KOPT-K1 (cell line): Measurements from ENCODE around the gene QPRT.
"Not testable (repeated sequence)": the region's sequence is repeated elsewhere in the genome, so short reads cannot be mapped to it uniquely, and the experiment has no call there.

Experiments used
- H3K27ac ChIP-seq: fragments of 200-600 bp; sonication (generic); 2 replicates; pipeline ENCODE4 v1.5.1; 2016; ENCODE audit warnings: antibody characterized with exemption, mild to moderate bottlenecking, low read depth, low read length; ENCODE audit not compliant: poor library complexity, severe bottlenecking
- H3K36me3 ChIP-seq: fragments of 200-600 bp; sonication (generic); 2 replicates; pipeline ENCODE4 v1.5.1; 2017; ENCODE audit warnings: antibody characterized with exemption, mild to moderate bottlenecking, low read length, moderate library complexity; ENCODE audit not compliant: insufficient read depth
- H3K9me3 ChIP-seq: fragments of 200-600 bp; sonication (generic); 2 replicates; pipeline ENCODE4 v1.5.1; 2017; ENCODE audit warnings: antibody characterized with exemption, low read length, mild to moderate bottlenecking; ENCODE audit not compliant: insufficient read depth, poor library complexity, severe bottlenecking

Gene QPRT

DNA sequence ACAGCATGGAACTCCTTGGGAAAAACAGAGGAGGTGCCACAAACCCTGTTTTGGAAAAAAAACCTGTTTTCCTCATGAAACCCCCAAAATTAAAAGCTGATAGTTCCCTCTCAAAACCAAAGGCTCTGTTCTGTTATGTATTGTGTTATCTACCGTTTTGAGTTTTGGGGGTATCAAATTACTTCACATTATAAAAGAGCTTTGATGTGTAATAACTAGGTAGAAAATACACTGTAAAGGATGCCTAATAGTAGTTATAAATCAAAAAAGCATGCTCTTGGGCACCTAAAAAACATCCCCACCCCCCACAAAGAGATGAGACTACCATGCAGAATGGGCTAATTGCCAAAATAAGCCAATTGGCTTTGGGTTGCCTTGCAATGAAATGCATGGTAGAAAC lies 36.0 kb downstream of the QPRT start:
- H3K36me3 ChIP-seq = no peaks in the 10 kb centered on the region
- H3K9me3 ChIP-seq = no peaks in the 10 kb centered on the region
- no peak overlapping the region for H3K27ac ChIP-seq

DNA sequence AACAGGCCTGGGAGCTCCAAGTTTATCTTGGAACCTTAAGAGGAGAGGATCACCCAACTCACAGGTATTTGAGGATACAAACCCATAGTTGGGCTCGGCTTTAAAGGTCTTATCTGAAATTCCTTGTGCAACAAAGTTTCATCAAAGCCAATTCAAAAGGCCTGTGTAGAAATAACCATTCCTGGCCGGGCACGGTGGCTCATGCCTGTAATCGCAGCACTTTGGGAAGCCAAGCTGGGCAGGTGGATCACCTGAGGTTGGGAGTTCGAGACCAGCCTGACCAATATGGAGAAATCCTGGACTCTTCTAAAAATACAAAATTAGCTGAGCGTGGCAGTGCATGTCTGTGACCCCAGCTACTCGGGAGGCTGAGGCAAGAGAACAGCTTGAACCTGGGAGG lies 38.1 kb downstream of the QPRT start:
- Histone ChIP-seq H3K36me3 (no peaks in the 10 kb centered on the region), H3K9me3 (no peaks in the 10 kb centered on the region), H3K27ac (no peak overlapping the region)

DNA sequence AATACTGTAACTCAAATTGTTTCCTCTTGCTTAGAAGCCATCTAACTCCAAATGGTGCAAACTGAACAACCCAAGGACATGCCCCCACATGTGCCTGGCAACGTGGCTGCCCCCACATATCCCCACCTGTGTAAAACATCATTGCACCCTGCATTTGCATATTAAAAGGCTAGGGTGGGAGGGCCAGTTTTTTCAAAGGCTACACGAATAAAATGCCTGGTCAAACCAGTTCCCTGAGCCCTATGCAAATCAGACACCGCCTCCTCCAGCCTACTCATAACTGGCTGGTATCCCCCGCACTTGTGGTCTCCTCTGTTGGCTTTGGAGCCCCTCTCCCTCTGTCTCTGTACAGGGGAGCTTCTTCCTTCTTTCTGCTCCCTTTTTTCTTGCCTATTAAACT lies 40.1 kb downstream of the QPRT start:
- H3K27ac ChIP-seq = no peak overlapping the region
- no peaks in the 10 kb centered on the region for H3K9me3 ChIP-seq
- H3K36me3 ChIP-seq = no peaks in the 10 kb centered on the region

DNA sequence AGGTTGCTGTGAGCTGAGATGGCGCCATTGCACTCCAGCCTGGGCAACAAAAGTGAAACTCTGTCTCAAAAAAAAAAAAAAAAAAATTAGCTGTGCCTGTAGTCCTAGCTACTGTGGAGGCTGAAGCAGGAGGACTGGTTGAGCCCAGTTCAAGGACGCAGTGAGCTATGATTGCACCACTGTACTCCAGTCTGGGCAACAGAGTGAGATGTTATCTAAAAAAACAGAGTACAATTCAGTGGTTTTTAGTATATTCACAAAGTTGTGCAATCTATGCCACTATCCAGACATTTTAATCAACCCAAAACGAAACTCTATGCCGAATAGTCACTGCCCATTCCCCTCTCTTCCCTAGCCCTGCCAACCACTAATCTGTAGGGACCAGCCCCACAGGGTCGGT lies 41.7 kb downstream of the QPRT start:
- no peak overlapping the region for H3K27ac ChIP-seq

DNA sequence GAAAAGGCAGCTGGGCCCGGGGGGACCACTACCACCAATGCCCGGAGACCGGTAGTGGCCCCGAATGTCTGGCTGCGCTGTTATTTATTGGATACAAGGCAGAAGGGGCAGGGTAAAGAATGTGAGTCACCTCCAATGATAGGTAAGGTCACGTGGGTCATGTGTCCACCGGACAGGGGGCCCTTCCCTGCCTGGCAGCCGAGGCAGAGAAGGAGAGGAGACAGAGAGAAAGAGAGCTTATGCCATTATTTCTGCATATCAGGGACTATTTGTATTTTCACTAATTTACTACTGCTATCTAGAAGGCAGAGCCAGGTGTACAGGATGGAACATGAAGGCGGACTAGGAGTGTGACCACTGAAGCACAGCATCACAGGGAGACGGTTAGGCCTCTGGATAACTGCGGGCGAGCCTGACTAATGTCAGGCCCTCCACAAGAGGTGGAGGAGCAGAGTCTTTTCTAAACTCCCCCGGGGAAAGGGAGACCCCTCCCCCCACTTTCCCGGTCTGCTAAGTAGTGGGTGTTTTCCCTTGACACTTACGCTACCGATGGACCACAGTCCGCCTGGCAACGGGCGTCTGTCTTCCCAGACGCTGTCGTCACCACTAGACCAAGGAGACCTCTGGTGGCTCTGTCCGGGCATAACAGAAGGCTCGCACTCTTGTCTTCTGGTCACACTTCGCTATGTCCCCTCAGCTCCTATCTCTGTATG lies 42.3 kb downstream of the QPRT start:
- H3K27ac ChIP-seq, H3K9me3 ChIP-seq, H3K36me3 ChIP-seq: not testable (repeated sequence)

More for the DNA sequence above, 41.7 kb downstream of the QPRT start:
- no peaks in the 10 kb centered on the region for H3K9me3 ChIP-seq
- no peaks in the 10 kb centered on the region for H3K36me3 ChIP-seq

DNA sequence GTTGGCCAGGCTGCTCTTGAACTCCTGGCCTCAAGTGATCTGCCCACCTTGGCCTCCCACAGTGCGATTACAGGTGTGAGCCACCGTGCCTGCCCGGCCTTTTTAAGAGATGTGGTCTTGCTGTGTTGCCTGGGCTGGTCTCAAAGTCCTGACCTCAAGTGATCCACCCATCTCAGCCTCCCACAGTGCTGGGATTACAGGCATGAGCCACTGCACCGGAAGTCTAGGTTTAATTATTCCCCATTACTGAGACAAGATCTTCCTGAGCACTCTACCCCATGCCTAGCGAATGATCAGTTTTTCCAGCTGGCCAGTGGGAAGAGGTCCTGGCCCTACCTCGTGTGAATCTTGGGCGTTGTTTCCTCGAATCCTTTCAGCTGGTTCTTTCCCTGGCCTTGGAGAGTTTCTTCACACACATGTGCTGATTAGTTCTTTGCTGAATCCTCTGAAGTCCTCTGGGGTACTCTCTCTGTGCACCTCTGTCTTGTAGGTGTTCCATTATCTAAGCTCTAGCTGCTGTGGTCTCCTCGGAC lies 47.9 kb downstream of the QPRT start:
- H3K36me3 ChIP-seq = no peaks in the 10 kb centered on the region
- H3K27ac ChIP-seq = peak overlapping the region; percentile 21
- H3K9me3 ChIP-seq = no peaks in the 10 kb centered on the region

DNA sequence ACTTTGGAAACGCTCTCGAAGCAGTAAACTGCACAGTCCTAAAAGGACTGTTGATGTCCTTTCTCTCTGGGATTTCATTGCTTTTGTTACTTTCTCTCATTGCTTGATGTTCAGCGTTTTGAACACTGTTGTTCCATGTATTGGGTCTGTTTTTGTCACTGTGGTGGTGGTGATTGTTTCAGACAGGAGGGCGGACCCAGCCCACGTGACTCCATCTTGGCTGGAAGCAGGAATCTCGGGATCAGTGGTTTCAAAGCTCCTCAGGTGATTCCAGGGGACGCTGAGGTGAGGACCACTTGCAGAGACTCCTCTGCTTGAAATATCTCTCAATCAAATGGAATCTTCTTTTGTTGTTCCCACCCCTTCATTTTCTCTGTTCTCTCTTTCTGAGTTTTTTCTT lies 48.5 kb downstream of the QPRT start:
- no peaks in the 10 kb centered on the region for H3K36me3 ChIP-seq

DNA sequence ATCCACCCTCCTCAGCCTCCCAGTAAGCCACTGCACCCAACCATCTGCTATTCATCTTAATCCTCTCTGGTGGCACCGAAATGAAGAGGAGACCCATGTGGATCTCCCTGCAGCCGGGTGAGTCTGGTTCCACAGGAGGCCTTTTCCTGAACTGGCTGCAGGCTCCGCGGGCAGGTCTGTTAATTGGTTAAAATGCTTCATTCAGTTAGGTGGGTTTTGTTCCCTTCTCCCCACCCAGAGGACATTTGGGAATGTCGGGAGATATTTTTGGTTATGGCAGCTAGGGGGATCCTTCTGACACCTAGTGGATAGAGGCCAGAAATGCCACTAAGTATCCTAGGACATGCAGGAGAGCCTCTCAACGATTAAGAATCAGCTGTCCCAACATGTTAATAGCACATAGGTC lies 50.1 kb downstream of the QPRT start:
- no peaks in the 10 kb centered on the region for H3K9me3 ChIP-seq
- H3K27ac ChIP-seq = no peak overlapping the region
- no peaks in the 10 kb centered on the region for H3K36me3 ChIP-seq

More for the DNA sequence above, 48.5 kb downstream of the QPRT start:
- Histone ChIP-seq H3K9me3 (no peaks in the 10 kb centered on the region), H3K27ac (peak overlapping the region; percentile 21)

DNA sequence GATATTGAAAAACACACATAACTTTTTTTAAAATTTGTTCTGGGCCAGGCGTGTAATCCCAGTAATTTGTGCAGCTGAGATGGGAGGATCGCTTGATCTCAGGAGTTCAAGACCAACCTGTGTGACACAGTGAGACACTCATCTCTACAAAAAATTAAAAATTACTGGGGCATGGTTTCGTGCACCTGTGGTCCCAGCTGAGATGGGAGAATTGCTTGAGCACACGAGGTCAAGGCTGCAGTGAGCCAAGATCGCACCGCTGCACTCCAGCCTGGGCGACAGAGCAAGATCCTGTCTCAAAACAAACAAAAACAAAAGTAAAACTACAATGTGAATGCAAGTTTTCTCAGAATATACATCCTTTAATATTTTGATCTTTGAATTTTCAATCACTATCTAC lies 51.7 kb downstream of the QPRT start:
- H3K9me3 ChIP-seq = no peaks in the 10 kb centered on the region
- H3K36me3 ChIP-seq = no peaks in the 10 kb centered on the region
- peak overlapping the region; percentile 34 for H3K27ac ChIP-seq

DNA sequence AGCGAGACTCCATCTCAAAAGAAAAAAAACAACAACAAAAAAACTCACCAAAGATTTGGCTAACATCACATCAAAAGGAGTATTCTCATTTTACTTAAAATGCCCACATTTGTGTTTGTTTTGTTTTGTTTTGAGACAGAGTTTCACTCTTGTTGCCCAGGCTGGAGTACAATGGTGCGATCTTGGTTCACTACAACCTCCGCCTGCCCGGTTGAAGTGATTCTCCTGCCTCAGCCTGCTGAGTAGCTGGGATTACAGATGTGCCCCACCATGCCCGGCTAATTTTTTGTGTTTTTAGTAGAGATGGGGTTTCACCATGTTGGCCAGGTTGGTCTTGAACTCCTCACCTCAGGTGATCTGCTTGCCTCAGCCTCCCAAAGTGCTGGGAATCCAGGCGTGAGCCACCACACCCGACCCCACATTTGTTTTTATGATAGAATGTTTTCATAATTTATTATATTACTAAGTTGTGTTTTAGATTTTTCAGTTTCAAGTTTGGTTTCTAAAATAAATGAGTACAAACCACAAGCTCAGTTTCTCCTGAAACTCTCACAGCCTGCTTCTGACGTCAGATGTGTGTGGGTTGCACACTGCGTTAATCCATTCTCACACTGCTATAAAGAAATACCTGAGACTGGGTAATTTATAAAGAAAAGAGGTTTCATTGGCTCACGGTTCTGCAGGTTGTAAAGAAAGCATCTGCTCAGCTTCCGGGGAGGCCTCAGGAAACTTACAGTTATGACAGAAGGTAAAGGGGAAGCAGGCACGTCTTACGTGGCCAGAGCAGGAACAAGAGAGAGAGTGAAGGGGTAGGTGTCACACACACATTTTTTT lies 53.0 kb downstream of the QPRT start:
- H3K9me3 ChIP-seq, H3K27ac ChIP-seq, H3K36me3 ChIP-seq: not testable (repeated sequence)

DNA sequence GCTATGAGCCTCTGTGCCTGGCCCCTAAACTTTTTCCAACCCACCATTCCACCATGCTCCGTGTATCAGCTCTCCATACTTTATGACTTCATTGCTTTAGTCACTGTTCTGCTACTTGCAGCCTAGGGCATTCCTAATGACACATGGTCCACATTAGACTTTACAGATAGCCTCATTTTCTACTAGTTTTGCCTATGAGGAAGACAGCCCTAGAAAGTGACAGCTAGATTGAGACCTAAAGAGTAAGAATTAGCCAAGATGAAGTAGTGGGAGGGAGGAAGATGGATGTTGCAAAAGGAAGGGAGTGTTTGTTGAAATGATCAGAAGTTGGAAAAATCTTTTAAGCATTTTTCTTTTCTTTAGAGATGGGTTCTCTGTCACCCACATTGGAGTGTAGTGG lies 55.8 kb downstream of the QPRT start:
- Histone ChIP-seq H3K27ac (no peak overlapping the region), H3K9me3 (no peaks in the 10 kb centered on the region), H3K36me3 (no peaks in the 10 kb centered on the region)

DNA sequence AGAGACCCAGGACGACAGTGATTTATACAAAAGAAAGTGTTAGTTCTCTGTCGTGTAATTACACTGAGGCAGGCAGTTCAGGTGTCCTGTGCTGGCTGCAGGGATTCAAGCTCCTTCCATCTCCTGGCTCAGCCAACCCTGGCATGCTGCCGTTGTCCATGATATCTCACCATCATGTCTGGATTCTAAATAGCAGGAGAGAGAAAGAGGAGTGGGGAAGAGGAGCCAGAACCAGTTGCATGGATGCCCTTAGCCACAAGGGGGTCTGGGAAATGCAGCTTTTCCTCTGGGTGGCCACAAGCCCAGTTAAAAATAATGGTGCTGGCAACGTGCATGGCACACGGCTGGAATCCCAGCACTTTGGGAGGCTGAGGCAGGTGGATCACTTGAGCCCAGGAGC lies 57.1 kb downstream of the QPRT start:
- Histone ChIP-seq H3K36me3 (no peaks in the 10 kb centered on the region), H3K9me3 (no peaks in the 10 kb centered on the region), H3K27ac (no peak overlapping the region)

DNA sequence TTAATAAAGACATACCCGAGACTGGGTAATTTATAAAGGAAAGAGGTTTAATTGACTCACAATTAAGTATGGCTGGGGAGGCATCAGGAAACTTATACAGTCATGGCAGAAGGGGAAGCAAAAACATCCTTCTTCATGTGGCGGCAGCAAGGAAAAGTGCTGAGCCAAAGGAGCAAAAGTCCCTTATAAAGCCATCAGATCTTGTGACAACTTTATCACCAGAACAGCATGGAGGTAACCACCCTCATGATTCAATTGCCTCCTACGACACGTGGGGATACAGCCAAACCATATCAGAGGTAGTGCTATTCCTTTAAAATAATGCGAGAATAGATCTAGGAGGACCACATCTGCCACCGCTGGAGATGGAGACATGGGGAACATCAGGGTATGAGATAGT lies 57.8 kb downstream of the QPRT start:
- Histone ChIP-seq H3K27ac (no peak overlapping the region), H3K9me3 (no peaks in the 10 kb centered on the region), H3K36me3 (peaks cover 5% of the 10 kb centered on the region; the same call in 1 of the 2 replicates)

DNA sequence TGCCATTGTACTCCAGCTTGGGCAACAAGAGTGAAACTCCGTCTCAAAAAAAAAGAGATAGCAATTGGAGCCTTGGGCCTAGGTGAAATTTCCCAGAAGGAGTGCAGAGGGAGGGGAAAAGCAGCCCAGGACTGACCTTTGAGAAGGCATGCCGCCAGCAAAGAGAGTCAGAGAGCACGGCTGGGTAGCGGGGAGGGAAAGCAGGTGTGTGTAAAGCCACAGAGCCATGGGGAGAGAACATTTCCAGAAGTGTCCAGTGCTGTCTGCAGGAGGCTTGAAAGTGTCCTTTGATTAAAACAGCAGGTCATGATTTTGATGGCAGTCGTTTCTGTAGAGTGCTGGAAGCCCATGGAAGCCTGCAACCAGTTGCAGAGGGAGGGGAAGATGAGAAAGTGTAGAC lies 58.7 kb downstream of the QPRT start:
- Histone ChIP-seq H3K27ac (peak overlapping the region; percentile 54), H3K36me3 (peaks cover 12% of the 10 kb centered on the region), H3K9me3 (no peaks in the 10 kb centered on the region)

DNA sequence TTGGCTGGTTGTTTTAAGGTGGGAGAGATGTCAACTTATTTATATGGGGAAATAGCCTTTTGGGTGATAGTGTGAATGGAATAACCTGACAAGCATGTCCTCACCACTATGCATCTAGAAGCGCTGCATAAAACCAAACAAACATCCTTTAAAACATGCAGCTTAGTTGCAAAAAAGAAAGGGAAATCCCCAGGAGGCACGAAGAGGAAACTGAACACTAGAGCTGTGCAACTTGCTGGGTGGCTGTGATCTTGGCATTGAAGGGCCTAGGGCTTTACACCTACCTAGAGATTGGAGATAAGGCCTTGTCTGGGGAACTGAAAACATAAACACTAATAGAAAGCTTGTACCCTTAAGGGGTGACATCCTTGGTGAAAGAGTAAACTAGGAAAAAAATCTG lies 59.5 kb downstream of the QPRT start:
- Histone ChIP-seq H3K27ac (peak overlapping the region; percentile 54), H3K9me3 (no peaks in the 10 kb centered on the region), H3K36me3 (peaks cover 20% of the 10 kb centered on the region)
